Central memory CD4-positive, alpha-beta T cell (primary cell): Measurements from ENCODE around the gene AIG1.
"Not testable (repeated sequence)": the region's sequence is repeated elsewhere in the genome, so short reads cannot be mapped to it uniquely, and the experiment has no call there.

Source experiments
- DNase-seq: peaks from one replicate; pipeline ENCODE4 v3.0.0; 2022

AIG1 gene

DNA sequence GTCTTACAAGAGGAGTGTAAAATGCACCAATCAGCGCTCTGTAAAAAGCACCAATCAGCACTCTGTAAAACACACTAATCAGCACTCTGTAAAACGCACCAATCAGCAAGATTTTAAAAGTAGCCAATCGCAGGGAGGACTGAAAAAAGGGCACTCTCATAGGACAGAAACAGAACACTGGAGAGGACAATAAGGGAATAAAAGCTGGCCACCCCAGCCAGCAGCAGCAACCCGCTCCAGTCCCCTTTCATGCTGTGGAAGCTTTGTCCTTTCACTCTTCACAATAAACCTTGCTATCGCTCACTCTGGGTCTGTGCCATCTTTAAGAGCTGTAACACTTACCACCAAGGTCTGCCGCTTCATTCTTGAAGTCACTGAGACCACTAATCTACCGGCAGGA lies 1.7 kb upstream of the AIG1 start:
- DNase-seq, result no peak

DNA sequence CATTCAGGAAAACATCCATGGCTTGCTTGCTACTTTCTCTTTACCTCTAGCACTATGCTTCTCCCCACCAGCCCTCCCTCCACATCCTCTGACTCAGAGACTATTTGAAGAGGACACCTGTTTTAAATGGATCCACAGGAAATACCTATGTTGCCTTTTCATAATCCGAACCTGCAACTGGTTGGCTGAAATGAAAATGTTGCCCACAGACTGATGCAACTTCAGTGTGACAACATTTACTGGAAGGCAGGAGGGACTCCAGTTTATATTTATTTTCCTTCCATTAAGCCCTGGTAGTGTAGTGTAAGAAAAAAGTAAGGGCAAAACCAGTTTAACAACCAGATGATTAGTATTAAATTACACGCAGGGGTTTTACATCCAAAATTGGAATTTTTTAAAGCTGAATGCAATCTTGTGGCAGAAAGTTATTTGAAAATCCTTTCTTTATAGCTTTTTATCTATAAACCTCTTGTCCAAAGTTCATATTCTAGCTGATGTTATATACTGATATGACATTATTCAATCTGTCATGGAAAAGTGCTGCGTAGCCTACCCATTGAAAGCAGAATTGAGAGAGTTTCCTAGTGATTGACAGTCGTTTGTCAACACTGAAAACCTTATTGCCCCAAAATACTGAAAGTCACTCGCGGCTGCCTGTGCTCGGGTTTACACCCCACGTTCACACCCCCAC lies 881 bp upstream of the AIG1 start:
- peak; percentile 39 for DNase-seq

DNA sequence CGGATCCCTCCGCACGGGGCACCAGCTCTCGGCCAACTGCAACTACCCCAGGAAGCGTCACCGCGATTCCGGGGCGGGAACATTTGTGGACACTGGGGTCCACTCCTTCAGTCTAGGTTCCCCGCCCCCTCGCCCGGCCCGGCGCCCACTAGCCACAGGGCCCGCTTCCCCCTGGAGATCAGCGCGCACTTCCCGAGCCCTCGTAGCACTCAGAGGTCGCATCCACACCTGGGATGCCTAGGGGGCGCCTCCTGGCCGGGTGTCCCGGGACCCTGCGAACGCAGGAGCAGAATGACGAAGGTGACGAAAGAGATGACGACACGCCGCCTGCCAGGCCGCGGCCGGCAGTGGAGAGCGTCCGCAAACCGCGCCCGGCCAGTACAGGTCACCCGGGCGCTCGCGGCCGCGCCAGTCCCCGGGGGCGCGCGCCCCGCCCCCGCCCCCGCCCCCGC lies 309 bp upstream of the AIG1 start:
- peak; percentile 75 for DNase-seq

DNA sequence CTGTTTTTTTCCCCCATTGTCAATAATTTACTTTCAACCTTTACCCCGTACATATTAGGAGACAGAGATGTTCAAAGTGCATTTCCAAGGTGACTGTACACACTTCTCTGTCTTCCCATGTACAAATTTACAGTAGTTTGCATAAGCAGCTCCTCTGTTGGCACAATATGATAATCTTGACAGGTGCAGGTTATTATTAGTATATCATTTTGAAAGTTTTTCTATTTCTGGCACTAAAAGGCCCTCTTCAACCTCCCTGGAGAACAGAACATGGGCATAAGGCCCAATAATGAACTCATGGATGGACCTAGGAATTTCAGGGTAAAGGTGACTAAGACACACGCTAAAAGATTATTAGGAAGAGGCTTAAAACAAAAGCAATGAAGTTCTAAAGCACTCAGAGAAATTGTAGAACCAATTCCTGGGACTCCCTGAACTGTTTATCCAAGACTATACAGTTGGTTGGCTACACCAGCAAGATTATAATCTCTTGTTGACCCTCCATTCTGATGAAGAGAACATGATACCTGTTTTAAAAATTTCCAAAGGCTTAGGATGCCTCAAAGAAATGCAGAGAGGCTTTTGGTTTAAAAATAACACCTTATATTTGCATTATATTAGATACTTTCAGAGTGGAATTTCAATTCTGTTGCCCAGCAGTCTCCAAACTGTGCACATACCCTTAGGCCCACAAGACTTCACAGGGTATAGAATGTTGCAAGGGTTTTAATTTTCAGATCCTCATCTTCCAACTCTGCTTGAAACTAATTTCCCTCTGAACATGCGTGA lies 1.1 kb downstream of the AIG1 start:
- DNase-seq, result no peak

DNA sequence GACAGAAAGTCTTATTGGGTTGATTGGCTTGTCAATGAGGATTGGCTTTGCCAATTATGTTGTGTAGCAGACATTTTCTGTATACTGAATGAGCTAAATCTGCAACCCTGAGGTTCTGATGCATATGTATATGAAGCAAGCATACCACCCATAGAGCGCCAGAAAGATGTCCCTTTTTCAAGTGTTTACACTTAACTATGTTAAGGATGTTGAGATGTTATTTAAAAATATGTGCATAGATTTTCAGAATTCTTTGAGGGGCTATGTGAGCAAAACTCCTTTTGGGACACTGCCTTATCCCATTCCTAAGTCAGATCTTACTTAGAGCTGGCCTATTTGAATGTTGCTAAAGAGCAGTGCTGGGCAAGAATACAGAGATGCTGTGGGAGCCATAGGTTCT lies 1.9 kb downstream of the AIG1 start:
- no peak for DNase-seq

DNA sequence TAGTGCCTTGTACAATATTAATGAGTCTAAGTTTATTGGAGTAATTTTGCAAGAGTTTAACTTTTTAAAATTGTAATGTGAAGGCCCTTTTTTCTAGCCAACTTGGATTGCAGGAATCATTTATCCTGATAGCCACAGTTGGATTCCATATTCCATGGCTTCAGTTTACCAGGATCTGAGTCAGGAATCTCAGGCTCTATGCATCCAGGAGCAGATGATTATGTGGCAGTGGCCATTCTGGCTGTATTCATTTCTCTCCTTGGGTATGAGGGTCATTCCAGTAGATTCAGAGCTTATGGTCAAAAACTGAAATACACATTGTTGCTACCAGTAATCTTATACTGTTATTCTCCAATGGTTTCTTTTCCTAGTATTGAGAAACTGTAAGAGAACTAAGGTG lies 2.9 kb downstream of the AIG1 start:
- no peak for DNase-seq

DNA sequence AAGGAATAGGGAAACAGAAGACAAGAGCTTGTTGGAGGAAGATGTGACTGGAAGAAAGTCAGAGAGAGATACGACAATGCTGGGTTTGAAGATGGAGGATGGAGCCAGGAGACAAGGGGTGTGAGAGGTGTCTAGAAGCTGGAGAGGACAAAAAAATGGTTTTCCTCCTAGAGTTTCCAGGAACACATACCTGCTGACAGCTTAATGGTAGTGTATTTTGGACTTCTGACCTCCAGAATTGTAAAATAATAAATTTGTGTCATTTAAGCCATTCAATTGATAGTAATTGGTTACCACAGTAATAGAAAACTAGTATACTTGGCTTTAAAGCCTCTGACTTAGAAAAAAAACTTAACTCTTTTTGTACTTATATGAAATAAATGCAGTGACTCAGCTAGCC lies 3.6 kb downstream of the AIG1 start:
- DNase-seq, result no peak

DNA sequence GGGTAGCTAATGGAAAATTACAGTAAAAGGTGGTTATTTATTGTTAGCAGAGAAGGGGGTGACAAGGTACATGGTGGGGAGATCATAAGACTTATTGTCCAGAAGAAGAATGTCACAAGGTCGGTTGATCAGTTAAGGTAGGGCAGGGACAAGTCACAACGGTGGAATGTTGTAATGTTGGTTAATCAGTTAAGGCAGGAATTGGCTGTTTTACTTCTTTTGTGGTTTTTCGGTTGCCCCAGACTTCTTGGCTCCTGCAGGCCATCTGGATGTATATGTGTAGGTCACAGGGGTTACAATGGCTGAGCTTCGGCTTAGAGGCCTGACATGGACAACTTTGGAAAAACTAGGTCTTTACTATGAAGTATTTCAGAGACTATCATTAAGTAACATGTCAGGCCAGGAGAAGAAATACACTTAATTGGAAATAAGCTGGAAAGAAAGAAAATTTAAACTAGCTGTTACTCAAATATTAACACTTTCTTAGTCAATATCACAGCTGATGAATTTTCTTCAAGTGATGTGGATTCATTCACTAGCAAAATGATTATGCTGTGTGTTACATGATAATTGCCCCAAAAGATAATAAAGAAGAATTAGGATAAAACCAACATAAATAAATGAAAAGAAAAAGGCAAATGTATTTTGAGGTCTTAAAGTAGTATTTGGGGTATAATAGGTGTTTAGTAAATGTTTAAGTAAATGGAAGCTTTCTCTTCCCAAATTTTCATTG lies 4.4 kb downstream of the AIG1 start:
- no peak for DNase-seq

DNA sequence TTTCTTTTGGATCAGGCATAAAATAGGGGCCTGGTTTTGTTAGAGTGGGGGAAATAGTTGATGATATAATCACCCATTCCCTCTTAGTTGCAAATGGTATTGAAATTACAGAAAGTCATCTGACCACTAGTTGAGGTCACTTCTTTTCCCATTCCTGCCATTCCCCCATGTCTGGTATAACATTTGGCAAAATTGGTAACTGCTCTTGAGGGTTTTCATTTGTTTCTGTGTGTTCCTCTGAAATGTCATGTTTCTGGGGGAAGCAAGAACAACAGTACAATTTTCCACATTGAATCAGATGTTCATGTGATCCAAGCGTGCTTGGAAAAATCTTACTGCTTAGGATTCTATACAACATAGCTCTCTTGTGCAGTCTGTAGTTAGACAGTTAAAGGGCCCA lies 7.3 kb downstream of the AIG1 start:
- no peak for DNase-seq

DNA sequence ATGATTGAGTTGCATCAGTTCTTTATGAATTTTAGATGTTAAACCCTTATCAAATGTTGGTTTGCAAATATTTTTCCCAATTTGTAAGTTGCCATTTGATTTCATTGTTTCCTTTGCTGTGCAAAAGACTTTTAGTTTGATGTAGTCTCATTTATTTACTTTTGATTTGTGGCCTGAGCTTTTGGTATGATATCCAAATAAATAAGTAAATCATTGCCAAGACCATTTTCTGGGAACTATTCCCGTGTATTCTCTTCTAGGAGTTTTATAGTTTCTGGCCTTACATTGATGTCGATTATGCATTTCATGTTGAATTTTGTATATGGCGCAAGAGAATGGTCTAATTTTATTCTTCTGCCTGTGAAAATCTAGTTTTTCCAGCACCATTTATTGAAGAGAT lies 13.4 kb downstream of the AIG1 start:
- DNase-seq, result no peak

DNA sequence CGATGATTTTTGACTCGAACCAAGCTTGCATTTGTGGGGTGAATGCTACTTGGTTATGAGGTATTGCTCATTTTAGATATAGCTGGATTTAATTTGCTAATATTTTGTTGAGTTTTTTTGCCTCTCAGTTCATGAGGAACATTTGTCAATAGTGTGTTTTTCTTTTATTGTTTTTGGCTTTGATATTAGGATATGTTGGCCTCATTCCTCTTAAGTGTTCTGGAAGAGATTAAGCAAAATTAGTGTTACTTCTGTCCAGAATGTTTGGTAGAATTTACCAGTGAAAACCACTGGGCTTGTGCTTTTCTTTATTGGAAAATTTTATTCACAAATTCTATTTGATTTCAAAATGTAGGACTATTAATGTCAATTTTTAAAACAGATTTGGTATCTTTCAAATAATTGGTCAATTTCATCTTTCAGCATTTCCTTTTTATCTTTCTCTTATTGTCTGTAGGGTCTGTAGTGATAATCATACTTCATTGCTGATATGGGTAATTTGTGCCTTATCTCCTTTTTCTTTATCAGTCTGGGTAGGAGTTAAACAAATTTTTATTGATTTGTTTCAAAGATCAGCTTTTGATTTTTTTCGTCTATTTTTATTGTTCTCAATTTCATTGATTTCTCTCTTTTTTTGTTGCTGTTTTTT lies 14.1 kb downstream of the AIG1 start:
- no peak for DNase-seq

DNA sequence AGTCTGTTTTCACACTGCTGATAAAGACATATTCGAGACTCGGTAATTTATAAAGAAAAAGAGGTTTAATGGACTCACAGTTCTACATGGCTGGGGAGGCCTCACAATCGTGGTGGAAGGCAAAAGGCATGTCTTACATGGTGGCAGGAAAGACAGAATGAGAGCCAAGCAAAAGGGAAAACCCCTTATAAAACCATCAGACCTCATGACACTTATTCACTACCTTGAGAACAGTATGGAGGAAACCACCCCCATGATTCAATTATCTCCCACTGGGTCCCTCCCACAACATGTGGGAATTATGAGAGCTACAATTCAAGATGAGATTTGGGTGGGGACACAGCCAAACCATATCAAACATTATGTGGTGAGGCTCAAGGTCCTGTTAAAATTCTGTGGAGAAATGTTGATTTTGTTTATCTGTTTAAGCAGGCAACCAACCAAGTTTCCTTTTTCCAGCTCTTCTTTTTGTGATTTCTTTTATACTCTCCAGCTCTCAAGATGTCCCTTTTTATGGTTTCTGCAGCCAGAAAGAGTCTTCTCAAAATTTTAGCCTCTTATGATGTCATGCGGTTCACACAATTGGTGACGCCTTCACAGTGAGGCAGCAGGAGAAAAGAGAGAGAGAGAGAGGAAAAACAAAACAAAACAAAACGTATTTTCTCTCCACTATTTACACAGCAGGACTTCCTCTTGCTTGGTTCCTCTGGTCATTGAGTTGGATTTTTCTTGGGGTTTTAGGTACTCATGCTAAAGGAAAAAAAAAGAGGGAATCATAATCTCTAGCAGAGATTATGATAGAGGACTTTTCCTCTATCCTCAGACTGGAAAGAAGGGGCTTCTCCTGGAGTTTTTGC lies 18.0 kb downstream of the AIG1 start:
- DNase-seq, result no peak

DNA sequence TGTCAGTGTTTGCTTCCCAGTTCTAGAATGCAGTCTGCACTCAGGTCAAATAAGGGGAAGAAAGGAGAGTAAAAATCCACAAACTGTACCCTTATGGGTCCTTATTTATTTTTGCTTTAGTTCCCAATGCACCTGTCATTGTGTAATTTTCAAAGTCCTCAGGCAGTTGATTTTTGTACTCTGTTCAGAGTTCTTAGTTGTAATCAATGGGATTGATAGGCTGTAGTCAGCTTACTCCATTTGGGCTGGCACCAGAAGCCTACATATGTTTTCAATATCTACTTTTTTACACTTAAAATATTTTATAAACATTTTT lies 18.6 kb downstream of the AIG1 start:
- DNase-seq, result no peak

DNA sequence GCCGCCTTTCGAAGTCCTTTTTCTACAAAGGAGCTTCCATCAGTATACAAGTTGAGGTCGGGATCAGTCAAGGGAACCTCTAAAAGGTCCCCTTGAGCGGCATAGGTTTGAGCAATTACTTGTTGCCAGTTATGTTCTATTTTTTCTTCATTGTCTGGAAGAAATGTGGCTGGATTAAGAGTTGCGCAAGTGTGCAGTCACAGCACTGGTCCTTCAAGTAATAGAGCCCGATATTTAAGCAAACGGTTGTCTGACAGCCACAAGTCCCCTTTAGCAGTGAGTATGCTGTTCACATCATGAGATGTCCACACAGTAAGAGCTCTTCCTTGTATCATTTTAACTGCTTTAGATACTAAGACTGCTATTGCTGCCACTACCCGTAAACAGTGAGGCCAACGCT lies 21.6 kb downstream of the AIG1 start:
- not testable (repeated sequence) for DNase-seq

DNA sequence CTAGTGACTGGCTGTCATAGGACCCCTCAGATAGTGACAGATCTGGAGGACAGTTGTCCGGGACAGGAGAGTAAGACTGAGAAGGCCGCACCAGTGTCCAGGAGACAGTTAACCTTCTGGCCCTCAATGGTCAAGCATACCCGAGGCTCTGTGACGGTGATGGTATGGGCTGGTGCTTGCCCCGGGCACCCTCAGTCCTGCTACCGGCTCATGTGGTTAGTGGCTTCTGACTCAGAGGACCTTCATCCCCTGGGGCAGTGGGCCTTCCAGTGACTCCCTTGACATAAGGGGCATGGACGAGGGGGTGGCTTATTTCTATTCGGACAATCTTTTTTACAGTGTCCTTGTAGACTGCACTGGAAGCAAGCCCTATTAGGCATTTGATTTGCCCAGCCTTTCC lies 23.3 kb downstream of the AIG1 start:
- not testable (repeated sequence) for DNase-seq

DNA sequence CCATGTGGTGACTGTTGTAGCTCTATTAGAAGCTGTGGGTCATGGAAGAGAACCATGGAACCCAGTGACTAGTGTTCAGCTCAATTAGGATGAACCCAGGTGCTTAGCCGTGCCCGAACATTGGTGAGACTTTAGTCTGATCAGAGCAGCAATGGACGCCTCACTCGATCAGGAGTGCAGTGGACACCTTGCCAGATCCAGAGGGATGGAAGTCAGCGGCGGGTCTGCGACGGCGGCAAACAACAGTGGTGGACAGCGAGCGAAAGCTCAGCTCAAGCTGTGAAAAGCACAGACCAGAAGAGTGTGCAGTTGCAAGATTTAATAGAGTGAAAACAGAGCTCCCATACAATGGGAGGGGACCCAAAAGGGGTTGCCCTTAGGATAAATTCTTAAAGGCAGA lies 26.6 kb downstream of the AIG1 start:
- DNase-seq, result not testable (repeated sequence)

DNA sequence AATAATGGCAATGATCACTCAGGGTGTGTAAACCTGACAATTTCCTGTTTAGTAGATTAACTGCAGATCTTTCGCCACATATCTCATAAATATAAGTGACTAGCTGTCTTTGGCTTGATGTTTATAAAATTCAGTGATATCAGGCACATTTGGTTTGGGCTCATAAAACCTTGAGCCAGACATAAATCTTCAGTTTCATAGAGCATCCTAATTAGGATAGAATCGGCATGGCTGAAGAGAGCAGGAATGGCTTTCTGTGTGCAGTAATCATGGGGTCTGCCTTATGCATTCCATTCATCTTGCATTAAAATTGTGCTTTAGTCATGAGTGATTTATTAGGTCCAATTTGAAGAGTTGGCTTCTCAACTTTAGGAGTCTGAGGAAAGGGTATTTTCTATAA lies 27.2 kb downstream of the AIG1 start:
- DNase-seq, result no peak

DNA sequence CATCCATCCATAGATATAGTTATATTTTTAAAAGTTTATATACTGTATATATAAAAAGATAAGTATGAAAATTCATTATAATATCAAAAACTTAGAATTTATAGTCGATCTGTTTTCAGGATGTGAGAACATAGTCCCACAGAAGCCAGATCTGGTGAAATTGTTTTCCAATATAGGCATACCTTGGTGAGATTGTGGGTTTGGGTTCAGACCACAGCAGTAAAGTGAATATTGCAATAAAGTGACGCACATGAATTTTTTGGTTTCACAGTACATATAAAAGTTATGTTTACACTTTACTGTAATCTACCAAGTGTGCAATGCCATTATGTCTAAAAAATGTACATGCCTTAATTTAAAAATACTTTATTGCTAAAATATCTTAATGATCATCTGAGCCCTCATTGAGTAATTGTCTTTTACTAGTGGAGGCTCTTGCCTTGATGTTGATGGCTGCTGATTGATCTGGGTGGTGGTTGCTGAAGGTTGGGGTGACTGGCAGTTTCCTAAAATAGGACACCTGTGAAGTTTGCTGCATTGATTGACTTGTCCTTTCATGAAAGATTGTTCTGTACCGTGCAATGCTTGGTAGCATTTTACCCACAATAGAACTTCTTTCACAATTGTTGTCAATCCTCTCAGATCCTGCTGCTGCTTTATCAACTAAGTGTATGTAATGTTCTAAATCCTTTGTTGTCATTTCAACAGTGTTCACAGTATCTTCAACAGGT lies 29.8 kb downstream of the AIG1 start:
- DNase-seq, result no peak

DNA sequence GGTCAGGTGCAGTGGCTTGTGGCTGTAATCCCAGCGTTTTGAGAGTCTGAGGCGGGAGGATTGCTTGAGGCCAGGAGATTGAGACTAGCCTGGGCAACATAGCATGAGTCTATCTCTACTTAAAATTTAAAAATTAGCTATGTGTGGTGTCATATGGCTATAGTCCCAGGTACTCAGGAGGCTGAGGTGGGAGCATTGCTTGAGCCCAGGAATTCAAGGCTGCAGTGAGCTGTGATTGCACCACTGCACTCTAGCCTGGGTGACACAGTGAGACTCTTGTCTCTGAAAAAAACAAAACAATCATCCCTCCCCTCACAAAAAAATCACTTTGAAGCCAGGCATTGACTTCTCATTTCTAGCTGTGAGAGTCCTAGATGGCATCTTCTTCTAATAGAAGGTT lies 32.1 kb downstream of the AIG1 start:
- DNase-seq, result no peak

DNA sequence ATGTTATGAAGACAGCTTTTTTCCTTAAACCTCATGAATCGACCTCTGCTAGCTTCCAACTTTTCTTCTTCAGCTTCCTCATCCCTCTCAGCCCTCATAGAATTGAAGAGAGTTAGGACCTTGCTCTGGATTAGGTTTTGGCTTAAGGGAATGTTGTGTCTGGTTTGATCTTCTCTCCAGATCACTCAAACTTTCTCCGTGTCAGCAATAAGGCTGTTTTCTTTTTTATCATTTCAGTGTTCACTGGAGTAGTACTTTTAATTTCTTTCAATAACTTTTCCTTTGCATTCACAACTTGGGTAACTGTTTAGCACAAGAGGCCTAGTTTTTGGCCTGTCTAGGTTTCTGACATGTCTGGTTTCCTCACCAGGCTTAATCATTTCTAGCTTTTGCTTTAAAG lies 32.6 kb downstream of the AIG1 start:
- DNase-seq, result no peak

DNA sequence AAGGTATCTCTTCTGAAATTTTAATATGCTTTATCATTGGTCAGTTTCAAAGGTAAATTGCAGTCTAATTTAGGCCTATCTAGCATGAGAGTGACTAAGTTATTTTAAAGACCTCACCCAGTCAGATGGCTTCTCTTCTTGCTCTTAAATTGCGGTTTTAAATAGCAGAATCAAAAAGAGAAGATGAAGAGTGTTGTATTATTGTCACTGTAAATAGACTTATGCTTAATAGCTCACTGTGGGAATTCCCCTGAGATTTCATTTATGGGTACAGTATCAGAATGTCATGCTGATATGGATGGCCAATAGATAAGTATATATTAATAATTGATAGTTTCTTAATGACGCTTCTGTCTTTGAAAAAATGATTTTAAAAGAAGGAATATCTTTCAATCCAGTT lies 35.7 kb downstream of the AIG1 start:
- no peak for DNase-seq
